Glutamatergic neuron (in vitro differentiated cells): ENCODE measurements around the gene AP1S3. TPM values are rescaled to one million over a fixed set of nuclear protein-coding genes. Genes with fewer than 3 reads are reported as not detected.

ENCODE experiments used
- DNase-seq: peaks from one replicate; pipeline ENCODE4 v3.0.0; 2022
- H3K27ac Mint-ChIP-seq: one replicate; pipeline ENCODE4 v1.8.0; 2020; ENCODE audit warnings: mild to moderate bottlenecking, mixed read lengths, inconsistent platforms; ENCODE audit not compliant: unreplicated experiment
- H3K27me3 Mint-ChIP-seq: one replicate; pipeline ENCODE4 v1.8.0; 2020; ENCODE audit warnings: mild to moderate bottlenecking, moderate library complexity, mixed read lengths, inconsistent platforms; ENCODE audit not compliant: unreplicated experiment
- H3K36me3 Mint-ChIP-seq: one replicate; pipeline ENCODE4 v1.8.0; 2020; ENCODE audit warnings: mild to moderate bottlenecking, mixed read lengths, inconsistent platforms; ENCODE audit not compliant: unreplicated experiment
- H3K4me1 Mint-ChIP-seq: one replicate; pipeline ENCODE4 v1.8.0; 2020; ENCODE audit warnings: mild to moderate bottlenecking, low read depth, mixed read lengths, inconsistent platforms; ENCODE audit not compliant: unreplicated experiment
- H3K4me3 Mint-ChIP-seq: one replicate; pipeline ENCODE4 v1.8.0; 2020; ENCODE audit warnings: mild to moderate bottlenecking, mixed read lengths, inconsistent platforms; ENCODE audit not compliant: unreplicated experiment
- H3K9me3 Mint-ChIP-seq: one replicate; pipeline ENCODE4 v1.8.0; 2020; ENCODE audit warnings: mild to moderate bottlenecking, moderate library complexity, mixed read lengths, inconsistent platforms; ENCODE audit not compliant: unreplicated experiment
- CTCF ChIP-seq: fragments of 200-600 bp; sonication (generic); IDR thresholded peaks from one replicate; pipeline ENCODE4 v1.5.0; 2021; ENCODE audit not compliant: partially characterized antibody, unreplicated experiment
- total RNA-seq: library from RNA; stranded (reverse); fragmentation: NEBNext Ultra II Directional; extraction: Animal tissue kit (Norgen Biotek cat#: 25700); gene quantifications from one replicate; pipeline ENCODE4 v1.2.1, GENCODE V29; 2021; ENCODE audit not compliant: unreplicated experiment

The AP1S3 gene
- total RNA-seq, 1 donor from 2014 or later = 3.1 TPM

- TF ChIP-seq CTCF = no peak
- Mint-ChIP-seq H3K27ac (no peak overlapping the region), H3K4me1 (peaks cover 4% of the 10 kb centered on the region), H3K27me3 (peaks cover 5% of the 10 kb centered on the region), H3K9me3 (peaks cover 3% of the 10 kb centered on the region), H3K36me3 (peaks cover 4% of the 10 kb centered on the region), H3K4me3 (no peak overlapping the region)
- DNase-seq = no peak
Measured at GRCh38 chr2:223735035-223735640, 102.2 kb downstream of the AP1S3 start.

- no peak for TF ChIP-seq CTCF
- Mint-ChIP-seq H3K27me3 (peaks cover 5% of the 10 kb centered on the region), H3K4me1 (peaks cover 4% of the 10 kb centered on the region), H3K9me3 (peaks cover 3% of the 10 kb centered on the region), H3K36me3 (peaks cover 4% of the 10 kb centered on the region), H3K4me3 (no peak overlapping the region), H3K27ac (no peak overlapping the region)
- DNase-seq = no peak
Measured at GRCh38 chr2:223734346-223734745, 103.0 kb downstream of the AP1S3 start.

- H3K4me1 Mint-ChIP-seq = peaks cover 4% of the 10 kb centered on the region
Measured at GRCh38 chr2:223732346-223732745, 105.0 kb downstream of the AP1S3 start.

GRCh38 chr2:223731503-223731902 is 105.9 kb downstream of the AP1S3 start:
- Mint-ChIP-seq H3K4me1 (peaks cover 4% of the 10 kb centered on the region), H3K27ac (peak overlapping the region; percentile 50), H3K27me3 (peaks cover 5% of the 10 kb centered on the region), H3K36me3 (peaks cover 4% of the 10 kb centered on the region), H3K9me3 (no peaks in the 10 kb centered on the region), H3K4me3 (no peak overlapping the region)
- DNase-seq = no peak
- no peak for TF ChIP-seq CTCF

More at GRCh38 chr2:223732346-223732745, 105.0 kb downstream of the AP1S3 start:
- TF ChIP-seq CTCF = no peak
- H3K4me3 Mint-ChIP-seq = no peak overlapping the region
- no peak overlapping the region for H3K27ac Mint-ChIP-seq
- DNase-seq = no peak
- H3K9me3 Mint-ChIP-seq = peaks cover under 1% of the 10 kb centered on the region
- peaks cover 5% of the 10 kb centered on the region for H3K27me3 Mint-ChIP-seq
- H3K36me3 Mint-ChIP-seq = peaks cover 4% of the 10 kb centered on the region

- Mint-ChIP-seq H3K9me3 (no peaks in the 10 kb centered on the region), H3K27me3 (peaks cover 3% of the 10 kb centered on the region), H3K4me1 (peaks cover 13% of the 10 kb centered on the region), H3K4me3 (no peak overlapping the region), H3K27ac (no peak overlapping the region), H3K36me3 (no peaks in the 10 kb centered on the region)
- DNase-seq = no peak
- no peak for TF ChIP-seq CTCF
Measured at GRCh38 chr2:223729781-223730180, 107.6 kb downstream of the AP1S3 start.
